Measurements from ENCODE around the gene CLGN. TPM values are rescaled to one million over a fixed set of nuclear protein-coding genes. Genes with fewer than 3 reads are reported as not detected.

The CLGN gene
- total RNA-seq, 1 donor from 2014 or later: 44.7 TPM

GRCh38 chr4:140346136-140346535 is 81.3 kb downstream of the CLGN start:
- DNase-seq (ENCODE audit: low spot score): no peak
- intact Hi-C loops (cut with DNase I): no loop called here

- DNase-seq (ENCODE audit: low spot score): no peak
- intact Hi-C loops (cut with DNase I): no loop called here
These were observed 82.8 kb downstream of the CLGN start for GRCh38 chr4:140344621-140345020.

GRCh38 chr4:140344101-140344500 is 83.3 kb downstream of the CLGN start:
- no peak for DNase-seq (ENCODE audit: low spot score)
- intact Hi-C loops (cut with DNase I): no loop called here

GRCh38 chr4:140343303-140343702 is 84.1 kb downstream of the CLGN start:
- DNase-seq (ENCODE audit: low spot score): no peak
- intact Hi-C loops (cut with DNase I): no loop called here

GRCh38 chr4:140342620-140343019 is 84.8 kb downstream of the CLGN start:
- intact Hi-C loops (cut with DNase I): no loop called here
- no peak for DNase-seq (ENCODE audit: low spot score)

Other genes starting within 250 kb of the CLGN start
- gene SCOC, start 54.0 kb downstream of the CLGN start, total RNA-seq: 73.0 TPM
- not detected for gene MGAT4D, start 70.6 kb upstream of the CLGN start, total RNA-seq
- gene ELMOD2, start 96.5 kb upstream of the CLGN start, total RNA-seq: 18.3 TPM
- not detected for gene UCP1, start 141.3 kb upstream of the CLGN start, total RNA-seq

Measured in cardiac septum (tissue), 1 donor.